ENCODE data around the gene STXBP3. TPM values are rescaled to one million over a fixed set of nuclear protein-coding genes. Genes with fewer than 3 reads are reported as not detected.

Gene STXBP3
- total and polyA plus RNA-seq, 9 donors, result 26.5 to 53.5 (median 40.5) TPM

Other genes starting within 250 kb of the STXBP3 start
- gene EEIG2, start 186.6 kb upstream of the STXBP3 start, total RNA-seq, result 10 to 100 TPM in 6 of 7 donors, 1 to 10 TPM in 1; 7.7 to 37.8 (median 11.5) TPM
- 10 to 100 TPM in 1 of 2 donors, 1 to 10 TPM in 1; 5.3 to 11.3 TPM for gene EEIG2, start 186.6 kb upstream of the STXBP3 start, polyA plus RNA-seq
- 1 to 10 TPM; 2.1 to 6.9 (median 3.9) TPM for gene HENMT1, start 85.6 kb upstream of the STXBP3 start, total RNA-seq
- 1 to 10 TPM; 6.2 to 7.4 TPM for gene HENMT1, start 85.6 kb upstream of the STXBP3 start, polyA plus RNA-seq
- 10 to 100 TPM; 16.5 to 32.0 (median 29.4) TPM for gene PRPF38B, start 54.4 kb upstream of the STXBP3 start, total RNA-seq
- 10 to 100 TPM; 26.1 to 36.2 TPM for gene PRPF38B, start 54.4 kb upstream of the STXBP3 start, polyA plus RNA-seq
- gene FNDC7, start 33.8 kb upstream of the STXBP3 start, total RNA-seq, result under 1 TPM in 3 of 7 donors, not detected in 4; 0.13 to 0.22 (median 0.15) TPM
- not detected for gene FNDC7, start 33.8 kb upstream of the STXBP3 start, polyA plus RNA-seq
- gene AKNAD1, start 110.4 kb downstream of the STXBP3 start, total RNA-seq, result not detected
- under 1 TPM; 0.08 to 0.20 TPM for gene AKNAD1, start 110.4 kb downstream of the STXBP3 start, polyA plus RNA-seq
- gene GPSM2, start 130.3 kb downstream of the STXBP3 start, total RNA-seq, result 1 to 10 TPM in 4 of 7 donors, under 1 TPM in 3; 0.45 to 2.8 (median 2.0) TPM
- gene GPSM2, start 130.3 kb downstream of the STXBP3 start, polyA plus RNA-seq, result 1 to 10 TPM; 1.0 to 3.0 TPM
- 10 to 100 TPM; 19.2 to 38.4 (median 34.6) TPM for gene CLCC1, start 216.8 kb downstream of the STXBP3 start, total RNA-seq
- 10 to 100 TPM; 14.4 to 26.5 TPM for gene CLCC1, start 216.8 kb downstream of the STXBP3 start, polyA plus RNA-seq